Psoas muscle (tissue), 8 donors: Measurements from ENCODE around the gene C12orf76. TPM values are rescaled to one million over a fixed set of nuclear protein-coding genes. Genes with fewer than 3 reads are reported as not detected.

ENCODE experiments used
- ATAC-seq, 4 donors: fragments of 200-7000 bp; cut with Tn5 transposase; one replicate each; pipeline ENCODE4 v1.9.1; 2020; ENCODE audit warnings: moderate library complexity in 3 of 4, mild to moderate bottlenecking in 2 of 4
- DNase-seq, 2 donors: peaks; one replicate each; pipeline ENCODE4 v3.0.0-alpha.2; 2020
- H3K27ac ChIP-seq: fragments of 200-600 bp; one replicate; pipeline ENCODE4 v1.8.0; 2022
- H3K27me3 ChIP-seq, 3 donors: fragments of 200-600 bp in 1 of 3; one replicate each; pipeline versions ENCODE4 v1.6.1 to v1.8.0; 2013 to 2022; ENCODE audit warnings: low read length in 2 of 3, mild to moderate bottlenecking in 2 of 3, moderate library complexity in 1 of 3; ENCODE audit not compliant: insufficient read depth in 3 of 3
- H3K36me3 ChIP-seq, 2 donors: fragments of 200-600 bp in 1 of 2; one replicate each; pipeline versions ENCODE4 v1.6.1 to v1.8.0; 2013 to 2022; ENCODE audit warnings: low read depth in 1 of 2, mild to moderate bottlenecking in 1 of 2, moderate library complexity in 1 of 2; ENCODE audit not compliant: insufficient read depth in 1 of 2
- H3K4me1 ChIP-seq: fragments of 200-600 bp; one replicate; pipeline ENCODE4 v1.8.0; 2022
- H3K4me3 ChIP-seq: fragments of 200-600 bp; one replicate; pipeline ENCODE4 v1.8.0; 2022; ENCODE audit warnings: mild to moderate bottlenecking
- H3K9me3 ChIP-seq: fragments of 200-600 bp; one replicate; pipeline ENCODE4 v1.8.0; 2022
- WGBS, 3 donors: extraction: QIAGEN DNeasy Blood & Tissue Kit; methylation state at CpG; one replicate each; pipeline versions ENCODE4 v1.1.6 to v1.1.7; 2013; 5-methylcytosine and 5-hydroxymethylcytosine counted together
- intact Hi-C, 2 donors: fragments of 100-400 bp; cut with DNase I; formaldehyde crosslinking; loops; one replicate each; pipeline versions ENCODE4 v1.11.0 to v1.14.2; 2022
- polyA plus RNA-seq, 3 donors: library from polyadenylated mRNA; stranded (reverse); fragments of 200-250 nt; gene quantifications; one replicate each; pipeline ENCODE4 v1.2.3, GENCODE V29; 2013
- total RNA-seq, 4 donors: library from RNA; stranded (reverse); fragmentation: NEBNext Ultra II Directional in 2 of 4; extraction: Animal tissue kit (Norgen Biotek cat#: 25700) in 2 of 4; gene quantifications; one replicate each; pipeline versions ENCODE4 v1.2.1 to v1.2.4, GENCODE V29; 2021 to 2023
- TF ChIP-seq, protein P1 (sequence below): fragments of 200-600 bp; IDR thresholded peaks from one replicate; pipeline ENCODE4 v1.8.0; 2022; ENCODE audit warnings: antibody characterized with exemption
- donor health status: healthy with polysubstance abuse.
- donor health status: DM: no; HTN: no; CAD: no; lungs with moderate emphysema.
- donor health status: Bipolar disorder and iron deficiency.
- donor health status: healthy.
- donor health status: DM: yes; HTN: yes; CAD: no.
- donor health status: DM: no; HTN: no; CAD: no.
- donor health status: DM: no; HTN: no; CAD: no.
- donor health status: DM: yes; HTN: yes; CAD: no.

The C12orf76 gene
- total and polyA plus RNA-seq, 7 donors, result 3.1 to 19.1 (median 7.4) TPM

DNA sequence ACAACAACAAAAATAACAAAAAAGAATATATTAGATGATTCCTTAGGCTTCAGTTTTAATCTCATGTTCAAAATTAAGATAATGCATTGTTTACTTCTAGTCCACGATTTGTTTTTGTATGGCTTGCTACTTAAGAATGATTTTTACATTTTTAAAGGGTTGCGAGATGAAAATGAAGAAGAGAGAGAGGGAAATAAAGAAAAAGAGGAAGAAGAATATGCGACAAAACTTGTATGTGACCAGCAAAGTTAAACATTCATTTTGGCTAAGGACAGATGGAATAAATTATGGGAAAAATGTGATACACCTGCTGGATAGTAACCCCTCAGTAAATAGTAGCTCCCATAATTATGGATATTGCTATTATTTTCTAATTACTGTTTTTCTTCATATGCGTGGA lies 50.9 kb downstream of the C12orf76 start:
- DNase-seq, result no peak
- Histone ChIP-seq H3K4me3 (no peak overlapping the region), H3K27me3 (no peaks in the 10 kb centered on the region), H3K9me3 (no peaks in the 10 kb centered on the region), H3K4me1 (peaks cover 44% of the 10 kb centered on the region), H3K27ac (no peak overlapping the region), H3K36me3 (peaks cover 0 to 3% of the 10 kb centered on the region in 2 donors)
- ATAC-seq, result no peak
- 68 to 79% (median 72%) methylated on average over 4 of the region's 4 CpGs for WGBS, 3 donors
- TF ChIP-seq, protein P1, sequence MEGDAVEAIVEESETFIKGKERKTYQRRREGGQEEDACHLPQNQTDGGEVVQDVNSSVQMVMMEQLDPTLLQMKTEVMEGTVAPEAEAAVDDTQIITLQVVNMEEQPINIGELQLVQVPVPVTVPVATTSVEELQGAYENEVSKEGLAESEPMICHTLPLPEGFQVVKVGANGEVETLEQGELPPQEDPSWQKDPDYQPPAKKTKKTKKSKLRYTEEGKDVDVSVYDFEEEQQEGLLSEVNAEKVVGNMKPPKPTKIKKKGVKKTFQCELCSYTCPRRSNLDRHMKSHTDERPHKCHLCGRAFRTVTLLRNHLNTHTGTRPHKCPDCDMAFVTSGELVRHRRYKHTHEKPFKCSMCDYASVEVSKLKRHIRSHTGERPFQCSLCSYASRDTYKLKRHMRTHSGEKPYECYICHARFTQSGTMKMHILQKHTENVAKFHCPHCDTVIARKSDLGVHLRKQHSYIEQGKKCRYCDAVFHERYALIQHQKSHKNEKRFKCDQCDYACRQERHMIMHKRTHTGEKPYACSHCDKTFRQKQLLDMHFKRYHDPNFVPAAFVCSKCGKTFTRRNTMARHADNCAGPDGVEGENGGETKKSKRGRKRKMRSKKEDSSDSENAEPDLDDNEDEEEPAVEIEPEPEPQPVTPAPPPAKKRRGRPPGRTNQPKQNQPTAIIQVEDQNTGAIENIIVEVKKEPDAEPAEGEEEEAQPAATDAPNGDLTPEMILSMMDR, result no peak
- intact Hi-C loops, result loop anchor here in 1 of 2 donors (5.0 kb wide), 1 partner anchor 45 kb away; no protein-coding TSS in a partner anchor

DNA sequence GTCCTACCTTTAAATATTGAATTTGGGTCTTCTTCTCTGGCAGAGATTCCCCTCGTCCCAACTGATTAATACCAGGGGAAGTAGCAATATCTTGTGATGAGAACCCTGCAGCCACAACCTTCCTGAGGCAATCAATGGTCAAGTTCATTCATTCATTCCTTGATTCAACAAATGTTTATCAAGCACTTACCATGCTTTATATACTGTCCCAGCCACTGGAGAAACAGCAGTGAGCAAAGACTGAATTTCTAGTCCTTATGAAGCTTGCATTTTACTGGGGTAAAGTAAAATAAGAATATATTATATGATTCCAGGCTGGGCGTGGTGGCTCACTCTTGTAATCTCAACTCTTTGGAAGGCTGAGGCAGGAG lies 51.9 kb downstream of the C12orf76 start:
- peak overlapping the region; percentile 87 for H3K27ac ChIP-seq
- no peaks in the 10 kb centered on the region for H3K9me3 ChIP-seq
- WGBS, 3 donors, result 46 to 48% (median 47%) methylated on average over 2 of the region's 2 CpGs
- H3K4me1 ChIP-seq, result peaks cover 38% of the 10 kb centered on the region
- H3K27me3 ChIP-seq, result no peaks in the 10 kb centered on the region
- ATAC-seq, result no peak
- intact Hi-C loops, result loop anchor here in 1 of 2 donors (5.0 kb wide), 1 partner anchor 44 kb away; no protein-coding TSS in a partner anchor
- H3K4me3 ChIP-seq, result peak overlapping the region; percentile 95
- TF ChIP-seq, protein P1, result no peak
- H3K36me3 ChIP-seq, result peaks cover 0 to 5% of the 10 kb centered on the region in 2 donors
- no peak for DNase-seq

DNA sequence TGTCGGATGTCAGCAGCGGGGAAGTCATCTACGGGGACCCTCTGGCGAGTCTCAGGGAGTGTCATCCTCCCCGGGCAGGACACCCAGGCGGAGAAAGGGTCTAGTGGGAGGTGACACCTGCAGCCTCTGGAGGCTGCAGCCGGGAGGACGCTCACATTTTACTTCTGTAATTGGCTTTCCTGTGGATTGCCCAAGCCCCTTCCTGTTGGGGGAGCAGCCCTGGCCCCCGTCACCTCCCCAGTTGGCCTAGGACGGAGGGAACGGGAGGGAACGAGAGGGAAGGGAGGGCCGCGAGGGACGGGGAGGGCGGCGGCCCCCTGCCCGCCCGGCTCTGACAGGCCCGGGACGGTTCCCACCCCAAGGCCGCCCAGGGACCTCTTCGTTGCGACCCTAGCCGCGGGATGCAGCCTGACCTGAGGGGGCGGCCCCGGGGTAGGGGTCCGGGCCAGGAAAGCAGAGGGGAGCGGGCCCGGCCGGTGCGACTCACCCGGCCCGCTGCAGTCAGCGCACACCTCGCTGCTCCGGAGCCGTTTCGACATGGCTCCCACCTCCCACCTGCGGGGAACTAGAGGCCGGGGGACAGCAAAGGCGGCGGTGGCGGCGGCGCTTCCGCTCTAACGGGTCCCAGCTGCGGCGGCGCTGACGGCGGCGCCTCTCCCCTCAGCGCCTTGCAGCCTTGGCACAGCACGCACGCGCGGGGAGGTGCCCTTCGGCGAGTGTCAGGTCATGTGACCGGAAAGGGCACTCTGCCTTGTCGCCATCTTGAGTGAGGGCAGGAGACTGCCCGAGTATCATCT lies 52.4 kb downstream of the C12orf76 start, which contains the start of gene GIT2:
GIT2 (minus strand) TSS at position 683 of the 797 bp plus-strand sequence; CDS start at position 539, 144 bp downstream.
- H3K4me3 ChIP-seq, result peak within 1 kb of the TSS; percentile 95
- peaks cover 36% of the 10 kb centered on the region for H3K4me1 ChIP-seq
- no peaks in the 10 kb centered on the region for H3K27me3 ChIP-seq
- TF ChIP-seq, protein P1, result no peak
- DNase-seq (peak; percentile 95 to 97), ATAC-seq (peak; percentile 89 to 92 (median 90))
- intact Hi-C loops, result loop anchor here in 1 of 2 donors (5.0 kb wide), 1 partner anchor 44 kb away; no protein-coding TSS in a partner anchor
- peaks cover 0 to 11% of the 10 kb centered on the region in 2 donors for H3K36me3 ChIP-seq
- H3K9me3 ChIP-seq, result no peaks in the 10 kb centered on the region
- 0% methylated on average over 44 to 65 of the region's 65 CpGs for WGBS, 3 donors
- H3K27ac ChIP-seq, result peak within 1 kb of the TSS; percentile 87

DNA sequence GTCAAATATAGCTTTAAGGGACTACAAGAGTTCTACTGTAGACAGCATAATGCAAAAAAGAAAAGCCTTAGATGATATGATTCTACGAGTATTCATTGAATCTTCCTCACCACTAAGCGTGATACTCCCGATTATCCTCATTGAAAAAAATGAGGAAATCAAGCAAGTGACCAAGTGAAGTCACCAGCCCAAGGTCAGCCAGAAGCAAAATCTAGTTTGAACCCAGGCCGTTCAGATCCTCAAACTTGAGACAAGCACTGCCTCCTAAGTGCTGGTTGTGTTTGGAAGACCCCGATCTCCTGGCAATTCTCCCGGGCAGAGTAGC lies 53.0 kb downstream of the C12orf76 start:
- peaks cover 0 to 17% of the 10 kb centered on the region in 2 donors for H3K36me3 ChIP-seq
- H3K9me3 ChIP-seq, result no peaks in the 10 kb centered on the region
- intact Hi-C loops, result loop anchor here in 1 of 2 donors (5.0 kb wide), 1 partner anchor 43 kb away; no protein-coding TSS in a partner anchor
- no peaks in the 10 kb centered on the region for H3K27me3 ChIP-seq
- WGBS, 3 donors, result 1 to 4% (median 1%) methylated on average over 6 of the region's 6 CpGs
- H3K4me1 ChIP-seq, result peaks cover 32% of the 10 kb centered on the region
- DNase-seq (no peak), ATAC-seq (no peak)
- TF ChIP-seq, protein P1, result no peak
- H3K27ac ChIP-seq, result peak overlapping the region; percentile 87
- H3K4me3 ChIP-seq, result peak overlapping the region; percentile 95
